Memory B cell (primary cell): Measurements from ENCODE around the gene SLC6A19.

Source experiments
- ATAC-seq: fragments of 150-1000 bp; cut with Tn5 transposase; 2 replicates; pipeline ENCODE4 v1.10.0; 2021; ENCODE audit warnings: low read depth, mild to moderate bottlenecking, moderate library complexity
- DNase-seq, 2 donors: peaks; one replicate each; pipeline ENCODE4 v3.0.0; 2022; ENCODE audit warnings: low spot score in 2 of 2
- H3K27ac Mint-ChIP-seq: one replicate; pipeline ENCODE4 v1.8.0; 2022; ENCODE audit warnings: mild to moderate bottlenecking, moderate library complexity, mixed read lengths
- H3K27me3 Mint-ChIP-seq: one replicate; pipeline ENCODE4 v1.8.0; 2022; ENCODE audit warnings: mixed read lengths
- H3K36me3 Mint-ChIP-seq: one replicate; pipeline ENCODE4 v1.8.0; 2022; ENCODE audit warnings: mild to moderate bottlenecking, mixed read lengths
- H3K4me1 Mint-ChIP-seq: one replicate; pipeline ENCODE4 v1.8.0; 2022; ENCODE audit warnings: mixed read lengths
- H3K4me3 Mint-ChIP-seq: one replicate; pipeline ENCODE4 v1.8.0; 2022; ENCODE audit warnings: mild to moderate bottlenecking, moderate library complexity, mixed read lengths
- H3K9me3 Mint-ChIP-seq: one replicate; pipeline ENCODE4 v1.8.0; 2022; ENCODE audit warnings: mixed read lengths

SLC6A19 gene

DNA sequence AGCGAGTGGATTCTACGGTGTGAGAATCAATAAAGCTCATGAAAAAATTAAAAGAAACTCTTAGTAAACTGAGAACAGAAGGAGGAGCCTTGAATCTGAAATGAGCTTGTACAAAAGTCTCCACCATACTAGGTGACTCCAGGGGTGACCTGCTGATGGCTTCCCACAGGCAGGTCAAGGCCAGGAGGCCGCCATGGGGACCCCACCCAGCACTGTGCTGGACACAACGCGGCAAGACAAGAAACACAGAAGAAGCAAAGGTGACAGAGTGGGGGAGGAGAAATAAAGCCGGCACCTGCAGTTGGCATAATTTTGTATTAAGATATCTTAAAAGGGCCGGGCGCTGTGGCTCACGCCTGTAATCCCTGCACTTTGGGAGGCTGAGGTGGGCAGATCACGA lies 12.1 kb upstream of the SLC6A19 start:
- ATAC-seq = no peak
- DNase-seq = no peak
- H3K9me3 Mint-ChIP-seq = no peaks in the 10 kb centered on the region
- H3K4me3 Mint-ChIP-seq = no peak overlapping the region
- H3K36me3 Mint-ChIP-seq = peaks cover 1% of the 10 kb centered on the region
- peaks cover 4% of the 10 kb centered on the region for H3K4me1 Mint-ChIP-seq
- H3K27ac Mint-ChIP-seq = no peak overlapping the region
- peaks cover 20% of the 10 kb centered on the region for H3K27me3 Mint-ChIP-seq

DNA sequence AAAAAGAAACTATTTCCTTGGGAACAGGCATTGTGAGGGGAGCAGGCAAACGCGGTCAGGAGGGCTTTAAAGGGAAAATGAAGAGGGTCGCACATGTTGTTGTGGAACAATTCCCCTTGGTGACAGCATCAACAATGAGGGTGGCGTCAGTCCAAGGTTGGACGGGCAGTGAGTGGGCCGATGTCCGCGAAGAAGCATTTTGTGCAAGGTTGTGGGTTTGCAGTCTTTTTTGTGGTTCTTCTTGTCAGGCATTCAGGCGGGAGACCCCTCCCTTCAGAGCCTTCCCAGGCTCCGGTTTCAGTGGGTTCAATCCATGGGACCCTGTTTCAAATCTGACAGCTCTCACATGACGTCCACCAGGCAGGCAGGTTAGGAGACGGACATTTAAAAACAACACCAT lies 11.1 kb upstream of the SLC6A19 start:
- DNase-seq (no peak), ATAC-seq (no peak)
- H3K4me3 Mint-ChIP-seq = no peak overlapping the region
- no peak overlapping the region for H3K27ac Mint-ChIP-seq
- peaks cover 4% of the 10 kb centered on the region for H3K4me1 Mint-ChIP-seq
- H3K36me3 Mint-ChIP-seq = peaks cover 1% of the 10 kb centered on the region
- H3K9me3 Mint-ChIP-seq = no peaks in the 10 kb centered on the region
- peaks cover 20% of the 10 kb centered on the region for H3K27me3 Mint-ChIP-seq

DNA sequence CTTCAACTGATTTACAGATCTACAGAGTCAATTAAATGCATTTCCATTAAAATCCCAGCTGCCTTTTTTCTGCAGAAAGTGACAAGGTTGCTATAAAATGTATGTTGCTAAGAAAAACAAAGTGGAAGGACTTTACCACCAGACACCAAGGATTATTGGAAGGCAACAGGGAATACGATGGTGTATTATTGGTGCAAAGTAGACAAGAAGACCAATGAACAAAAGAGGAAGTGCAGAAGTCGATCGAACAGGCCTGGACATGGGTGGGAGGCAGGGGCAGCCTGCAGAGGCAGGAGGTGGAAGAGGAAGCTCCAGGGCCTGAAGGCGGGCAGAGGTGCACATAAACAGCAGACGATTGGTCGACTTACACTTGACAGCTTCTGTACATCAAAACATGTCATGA lies 10.6 kb upstream of the SLC6A19 start:
- no peak for DNase-seq
- H3K4me3 Mint-ChIP-seq = no peak overlapping the region

DNA sequence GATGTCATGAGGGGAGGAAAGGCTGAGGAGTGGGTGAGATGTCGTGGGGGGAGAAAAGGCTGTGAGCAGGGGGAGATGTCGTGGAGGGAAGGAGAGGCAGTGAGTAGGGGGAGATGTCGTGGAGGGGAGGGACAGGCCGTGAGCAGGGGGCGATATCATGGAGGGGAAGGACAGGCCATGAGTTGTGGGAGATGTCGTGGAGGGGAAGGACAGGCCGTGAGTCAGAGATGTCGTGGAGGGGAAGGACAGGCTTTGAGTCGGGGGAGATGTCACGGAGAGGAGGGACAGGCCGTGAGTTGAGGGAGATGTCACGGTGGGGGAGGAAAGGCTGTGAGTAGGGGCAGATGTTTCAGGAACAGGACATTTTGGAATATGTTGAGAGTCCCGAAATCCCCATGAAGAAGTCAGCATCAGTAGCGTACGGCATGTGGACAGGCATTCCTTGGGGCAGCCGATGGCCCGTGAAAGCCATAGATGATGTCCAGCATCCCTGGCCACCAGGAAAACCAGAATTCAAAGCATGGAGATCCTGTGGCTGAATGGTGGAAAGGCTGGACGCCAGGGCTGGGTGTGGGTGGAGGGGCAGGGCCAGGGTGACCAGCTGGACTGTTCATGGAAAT lies 8.3 kb upstream of the SLC6A19 start:
- Mint-ChIP-seq H3K4me1 (peaks cover 4% of the 10 kb centered on the region), H3K36me3 (peaks cover 1% of the 10 kb centered on the region)
- no peak for ATAC-seq

More for the DNA sequence above, 10.6 kb upstream of the SLC6A19 start:
- Mint-ChIP-seq H3K36me3 (peaks cover 1% of the 10 kb centered on the region), H3K9me3 (no peaks in the 10 kb centered on the region), H3K27ac (no peak overlapping the region), H3K27me3 (peaks cover 20% of the 10 kb centered on the region), H3K4me1 (peaks cover 4% of the 10 kb centered on the region)
- ATAC-seq = peak; percentile 37

DNA sequence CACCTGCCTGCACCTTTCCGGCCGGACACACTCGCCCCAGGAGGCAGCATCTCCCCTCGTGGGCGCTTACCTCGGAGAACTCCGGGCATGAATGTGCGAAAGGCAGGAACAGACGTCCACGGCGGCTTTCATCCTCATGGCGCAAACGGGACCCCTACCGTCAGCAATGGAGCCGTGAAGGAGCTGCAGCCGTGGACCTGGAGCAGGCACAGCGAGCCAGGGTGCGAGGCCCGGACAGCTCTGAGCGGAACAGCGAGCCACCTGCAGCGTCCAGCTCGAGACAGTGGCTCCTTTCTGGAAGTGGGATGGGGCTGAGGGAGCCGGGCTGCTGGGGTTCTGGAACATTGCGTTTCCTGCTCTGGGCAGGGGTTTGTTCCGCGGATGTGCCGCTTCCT lies 7.8 kb upstream of the SLC6A19 start:
- Mint-ChIP-seq H3K36me3 (peaks cover 1% of the 10 kb centered on the region), H3K4me3 (no peak overlapping the region), H3K27me3 (peaks cover 26% of the 10 kb centered on the region), H3K4me1 (peaks cover 4% of the 10 kb centered on the region), H3K27ac (no peak overlapping the region), H3K9me3 (no peaks in the 10 kb centered on the region)
- ATAC-seq (no peak), DNase-seq (no peak)

More for the DNA sequence above, 8.3 kb upstream of the SLC6A19 start:
- Mint-ChIP-seq H3K4me3 (no peak overlapping the region), H3K9me3 (no peaks in the 10 kb centered on the region), H3K27me3 (peaks cover 26% of the 10 kb centered on the region), H3K27ac (no peak overlapping the region)
- no peak for DNase-seq

DNA sequence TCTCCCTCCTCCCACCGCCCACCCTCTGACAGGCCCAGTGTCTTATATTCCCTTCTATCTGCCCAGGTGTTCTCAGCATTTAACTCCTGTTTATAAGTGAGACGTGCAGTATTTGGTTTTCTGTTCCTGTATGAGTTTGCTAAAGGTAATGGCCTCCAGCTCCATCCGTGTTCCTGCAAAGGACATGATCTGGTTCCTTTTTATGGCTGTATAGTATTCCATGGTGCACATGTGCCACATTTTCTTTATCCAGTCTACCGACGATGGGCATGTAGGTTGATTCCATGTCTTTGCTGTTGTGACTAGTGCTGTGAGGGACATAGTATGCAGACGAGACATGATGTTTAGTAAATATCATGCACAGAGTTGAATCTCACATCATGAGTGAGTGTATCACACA lies 7.0 kb upstream of the SLC6A19 start:
- Mint-ChIP-seq H3K4me1 (peaks cover 4% of the 10 kb centered on the region), H3K36me3 (peaks cover 1% of the 10 kb centered on the region), H3K9me3 (no peaks in the 10 kb centered on the region), H3K27me3 (peaks cover 26% of the 10 kb centered on the region), H3K4me3 (no peak overlapping the region), H3K27ac (no peak overlapping the region)
- ATAC-seq (no peak), DNase-seq (no peak)

DNA sequence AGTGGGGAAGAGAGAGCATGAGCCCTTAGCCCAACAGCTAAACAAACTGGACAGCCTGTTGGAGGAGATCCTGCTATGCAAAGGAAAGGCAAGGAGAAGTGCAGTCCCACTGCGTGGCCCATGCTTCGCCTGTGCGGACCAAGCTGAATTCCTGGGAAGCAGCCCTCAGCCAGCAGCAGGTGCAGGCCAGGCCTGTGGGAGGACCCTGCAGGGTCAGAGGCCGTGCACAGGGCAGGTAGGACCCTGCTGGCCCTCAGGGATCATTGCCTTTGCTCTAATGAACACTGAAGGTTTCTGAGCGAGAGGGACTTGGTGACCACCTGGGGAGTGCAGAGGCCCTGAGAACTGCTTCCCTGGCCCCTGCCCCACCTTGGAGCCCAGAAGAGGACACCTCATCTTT lies 6.0 kb upstream of the SLC6A19 start:
- DNase-seq (no peak), ATAC-seq (no peak)
- Mint-ChIP-seq H3K4me3 (no peak overlapping the region), H3K4me1 (peaks cover 4% of the 10 kb centered on the region), H3K27me3 (peaks cover 25% of the 10 kb centered on the region), H3K36me3 (peaks cover 1% of the 10 kb centered on the region), H3K27ac (no peak overlapping the region), H3K9me3 (no peaks in the 10 kb centered on the region)

DNA sequence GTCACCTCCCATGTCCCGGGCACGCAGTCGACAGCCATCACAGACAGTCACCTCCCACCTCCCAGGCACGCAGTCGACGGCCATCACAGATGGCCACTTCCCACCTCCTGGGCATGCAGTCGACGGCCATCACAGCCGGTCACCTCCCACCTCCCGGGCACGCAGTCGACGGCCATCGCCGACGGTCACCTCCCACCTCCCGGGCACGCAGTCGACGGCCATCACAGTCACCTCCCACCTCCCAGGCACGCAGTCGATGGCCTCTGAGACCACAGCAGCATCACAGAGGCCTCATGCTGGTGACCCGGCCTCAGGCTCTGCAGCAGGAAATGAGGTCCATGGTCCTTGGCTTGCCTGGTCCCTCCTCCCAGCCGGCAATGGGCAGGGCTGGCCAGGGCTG lies 5.5 kb upstream of the SLC6A19 start:
- H3K4me1 Mint-ChIP-seq = peaks cover 2% of the 10 kb centered on the region
- DNase-seq (no peak), ATAC-seq (no peak)
- no peaks in the 10 kb centered on the region for H3K36me3 Mint-ChIP-seq
- H3K4me3 Mint-ChIP-seq = no peak overlapping the region
- no peaks in the 10 kb centered on the region for H3K9me3 Mint-ChIP-seq
- H3K27ac Mint-ChIP-seq = no peak overlapping the region
- peaks cover 22% of the 10 kb centered on the region for H3K27me3 Mint-ChIP-seq

DNA sequence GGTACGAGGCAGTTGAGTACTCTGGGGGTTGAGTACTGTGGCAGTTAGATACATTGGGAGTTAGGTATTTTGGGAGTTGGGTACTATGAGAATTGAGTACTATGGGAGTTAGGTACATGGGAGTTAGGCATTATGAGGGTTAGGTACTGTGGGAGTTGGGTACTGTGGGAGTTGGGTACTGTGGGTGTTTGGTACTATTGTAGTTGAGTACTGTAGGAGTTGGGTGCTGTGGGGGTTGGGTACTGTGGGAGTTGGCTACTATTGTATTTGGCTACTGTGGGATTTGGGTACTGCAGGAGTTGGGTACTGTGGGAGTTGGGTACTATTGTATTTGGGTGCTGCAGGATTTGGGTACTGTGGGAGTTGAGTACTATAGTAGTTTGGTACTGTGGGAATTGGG lies 4.8 kb upstream of the SLC6A19 start:
- no peak for ATAC-seq
- H3K27me3 Mint-ChIP-seq = peaks cover 20% of the 10 kb centered on the region
- no peaks in the 10 kb centered on the region for H3K36me3 Mint-ChIP-seq
- no peak overlapping the region for H3K4me3 Mint-ChIP-seq
- H3K27ac Mint-ChIP-seq = no peak overlapping the region
- DNase-seq = no peak
- no peaks in the 10 kb centered on the region for H3K9me3 Mint-ChIP-seq
- no peaks in the 10 kb centered on the region for H3K4me1 Mint-ChIP-seq

DNA sequence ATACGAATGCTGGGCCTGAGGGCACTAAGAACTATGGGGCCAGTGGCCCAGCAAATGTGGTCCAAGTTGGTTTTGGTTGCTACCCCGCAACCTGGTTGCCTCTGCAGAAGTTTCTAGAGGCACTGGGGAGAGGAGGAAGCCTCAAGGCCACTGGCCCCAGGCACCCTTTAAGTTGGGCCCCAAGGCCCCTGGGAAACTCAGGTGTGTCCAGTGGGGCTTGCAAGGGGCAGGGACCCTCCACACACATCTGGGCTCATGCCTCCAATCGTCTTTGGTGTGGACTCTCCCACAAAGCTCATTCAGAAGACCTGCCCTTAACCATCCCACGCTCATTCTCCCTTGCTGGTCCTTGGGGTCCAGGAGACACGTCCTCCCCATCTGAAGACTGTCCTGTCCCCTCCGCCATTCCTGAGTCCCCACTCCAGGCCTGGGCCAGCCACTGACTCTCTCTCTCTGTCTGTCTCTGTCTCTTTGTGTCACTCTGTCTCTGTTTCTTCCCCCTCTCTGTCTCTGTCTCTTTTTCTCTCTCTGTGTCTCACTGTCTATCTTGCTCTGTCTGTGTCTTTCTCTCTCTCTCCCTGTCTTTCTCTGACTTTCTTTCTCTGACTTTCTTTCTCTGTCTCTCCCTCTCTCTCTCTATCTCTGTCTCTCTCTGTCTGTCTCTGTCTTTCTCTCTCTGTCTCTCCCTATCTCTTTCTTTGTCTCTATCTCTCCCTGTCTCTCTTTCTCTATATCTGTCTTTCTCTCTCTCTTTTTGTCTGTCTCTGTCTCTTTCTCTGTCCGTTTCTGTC lies 3.3 kb upstream of the SLC6A19 start:
- DNase-seq (no peak), ATAC-seq (no peak)
- H3K9me3 Mint-ChIP-seq = no peaks in the 10 kb centered on the region
- H3K4me1 Mint-ChIP-seq = no peaks in the 10 kb centered on the region
- H3K36me3 Mint-ChIP-seq = no peaks in the 10 kb centered on the region
- H3K27ac Mint-ChIP-seq = no peak overlapping the region
- H3K27me3 Mint-ChIP-seq = peaks cover 9% of the 10 kb centered on the region
- no peak overlapping the region for H3K4me3 Mint-ChIP-seq

DNA sequence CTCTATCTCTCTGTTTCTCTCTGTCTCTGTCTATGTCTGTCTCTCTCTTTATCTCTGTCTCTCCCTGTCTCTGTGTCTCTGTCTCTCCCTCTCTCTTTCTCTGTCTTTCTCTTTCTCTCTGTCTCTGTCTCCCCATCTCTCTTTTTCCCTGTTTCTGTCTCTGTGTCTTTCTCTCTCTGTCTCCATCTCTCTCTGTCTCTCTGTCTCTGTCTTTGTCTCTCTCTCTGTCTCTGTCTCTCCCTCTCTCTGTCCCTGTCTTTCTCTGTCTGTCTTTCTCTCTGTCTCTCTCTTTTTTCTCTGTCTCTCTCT lies 2.1 kb upstream of the SLC6A19 start:
- DNase-seq (no peak), ATAC-seq (no peak)
- Mint-ChIP-seq H3K4me1 (no peaks in the 10 kb centered on the region), H3K36me3 (no peaks in the 10 kb centered on the region), H3K27ac (no peak overlapping the region), H3K27me3 (peaks cover 9% of the 10 kb centered on the region), H3K9me3 (no peaks in the 10 kb centered on the region), H3K4me3 (no peak overlapping the region)

DNA sequence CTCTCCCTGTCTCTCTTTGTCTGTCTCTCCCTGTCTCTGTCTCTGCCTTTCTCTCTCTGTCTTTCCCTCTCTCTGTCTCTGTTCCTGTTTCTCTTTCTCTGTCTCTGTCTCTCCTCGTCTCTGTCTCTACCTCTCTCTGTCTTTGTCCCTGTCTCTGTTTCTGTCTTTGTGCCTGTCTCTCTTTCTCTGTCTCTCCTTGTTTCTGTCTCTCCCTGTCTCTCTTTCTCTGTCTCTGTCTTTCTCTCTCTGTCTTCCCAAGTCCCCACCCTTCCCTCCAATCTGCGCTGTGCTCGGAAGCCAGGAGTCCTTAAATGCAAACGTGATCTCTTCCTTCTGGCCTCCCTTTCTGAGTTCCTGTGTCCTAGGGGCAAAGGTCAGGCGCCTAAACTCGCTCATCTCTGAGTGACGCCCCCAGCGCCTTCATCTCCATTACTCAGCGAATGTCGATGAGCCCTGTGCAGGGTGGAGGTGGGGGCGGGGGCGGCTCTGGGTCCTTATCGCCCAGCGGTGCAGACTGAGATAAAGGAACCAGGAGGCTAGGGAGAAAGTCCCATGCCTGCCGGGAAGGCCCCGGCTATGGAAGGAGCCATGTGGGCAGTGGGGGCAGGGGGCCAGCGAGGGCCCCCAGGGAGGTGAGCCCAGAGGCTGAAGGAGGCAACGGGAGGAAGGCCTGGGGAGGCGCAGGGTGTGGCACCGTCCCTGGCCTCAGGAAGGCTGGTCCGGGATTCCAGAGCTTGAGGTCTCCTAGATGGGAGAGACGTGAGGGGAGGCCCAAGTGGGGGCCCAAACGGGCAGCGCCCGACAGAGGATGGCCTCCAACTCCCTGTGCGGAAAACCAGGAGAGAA lies 1.5 kb upstream of the SLC6A19 start:
- Mint-ChIP-seq H3K36me3 (no peaks in the 10 kb centered on the region), H3K4me1 (no peaks in the 10 kb centered on the region), H3K27ac (no peak overlapping the region), H3K9me3 (no peaks in the 10 kb centered on the region), H3K4me3 (no peak overlapping the region), H3K27me3 (peaks cover 9% of the 10 kb centered on the region)
- ATAC-seq (no peak), DNase-seq (no peak)

DNA sequence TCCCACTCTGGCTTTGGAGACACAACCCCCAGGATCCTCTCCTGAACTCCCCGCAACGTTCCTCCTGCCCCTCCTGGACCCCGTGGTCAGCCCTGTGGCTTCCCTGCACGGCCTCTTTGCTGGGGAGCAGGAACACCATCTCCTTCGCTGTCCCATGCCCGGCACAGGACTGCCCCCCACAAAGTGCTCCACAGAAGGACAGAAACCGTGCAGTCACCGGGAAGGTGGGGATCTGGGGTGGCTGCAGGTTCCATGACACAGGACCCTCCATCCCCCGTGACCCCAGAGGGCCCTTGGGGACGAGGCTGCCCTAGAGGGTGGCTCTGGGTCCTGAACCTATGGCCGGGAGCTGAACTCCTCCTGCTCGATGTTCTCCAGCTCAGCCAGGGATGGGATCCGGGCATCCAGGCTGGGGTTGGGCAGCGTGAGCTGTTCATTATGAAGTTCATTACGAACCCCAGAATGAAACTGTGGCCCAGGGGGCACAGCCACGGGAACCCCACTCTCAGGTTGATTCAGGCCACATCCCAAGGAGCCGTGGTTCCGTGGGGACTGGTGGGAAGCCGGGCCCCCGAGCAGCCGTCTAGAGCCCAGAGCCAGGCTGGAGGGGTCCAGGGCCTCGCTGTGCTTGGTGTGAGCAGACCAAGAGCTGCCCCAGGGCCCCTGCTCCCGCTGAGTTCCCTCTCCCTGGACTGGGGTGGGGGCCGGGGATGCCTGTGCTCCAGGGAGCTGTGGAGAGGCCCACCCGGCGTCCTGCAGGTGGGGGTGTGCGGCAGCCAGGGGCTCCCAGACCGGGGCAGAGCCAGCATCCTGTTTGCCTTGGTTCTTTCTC lies 684 bp upstream of the SLC6A19 start:
- Mint-ChIP-seq H3K9me3 (no peaks in the 10 kb centered on the region), H3K27me3 (peaks cover 9% of the 10 kb centered on the region), H3K27ac (no peak overlapping the region), H3K36me3 (no peaks in the 10 kb centered on the region), H3K4me1 (no peaks in the 10 kb centered on the region), H3K4me3 (no peak overlapping the region)
- DNase-seq (no peak), ATAC-seq (no peak)
